Fibroblast of skin of back (primary cell): ENCODE measurements around the gene CACUL1.

Experiments
- DNase-seq: peaks from one replicate; pipeline ENCODE4 v3.0.0-alpha.2; 2013

The CACUL1 gene

DNA sequence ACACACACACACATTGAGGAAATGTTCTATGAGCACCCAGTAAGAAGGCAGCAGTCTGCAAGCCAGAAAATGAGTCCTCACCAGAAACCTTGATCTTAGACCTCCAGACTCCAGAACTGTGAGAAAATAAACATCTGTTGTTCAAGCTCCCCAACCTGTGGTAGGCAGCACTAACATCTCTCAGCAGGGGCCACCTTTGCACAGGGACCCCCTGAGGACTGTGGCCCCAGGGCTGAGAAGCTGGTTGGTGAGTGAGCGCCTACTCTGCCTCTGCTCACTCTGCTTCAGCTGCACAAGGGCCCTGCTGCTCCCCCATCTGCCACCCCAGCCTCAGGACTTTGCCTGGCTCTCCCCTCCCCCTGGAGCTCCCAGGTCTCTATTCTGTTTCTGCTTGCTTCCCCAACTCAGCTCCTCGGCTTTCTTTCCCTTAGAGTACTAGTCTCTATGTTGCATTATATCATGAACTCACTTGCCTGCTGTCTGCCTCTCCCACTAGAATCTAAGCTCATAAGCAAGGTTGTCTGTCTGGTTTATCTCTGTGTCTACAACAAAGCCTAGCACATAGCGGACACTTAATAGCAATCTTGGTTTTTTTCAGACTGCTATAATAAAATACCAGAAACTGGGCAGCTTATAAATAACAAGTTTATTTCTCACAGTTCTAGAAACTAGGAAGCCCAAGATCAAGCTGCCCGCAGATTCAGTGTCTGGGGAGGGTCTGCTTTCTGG is 118.9 kb downstream of the CACUL1 start:
- DNase-seq, result no peak

DNA sequence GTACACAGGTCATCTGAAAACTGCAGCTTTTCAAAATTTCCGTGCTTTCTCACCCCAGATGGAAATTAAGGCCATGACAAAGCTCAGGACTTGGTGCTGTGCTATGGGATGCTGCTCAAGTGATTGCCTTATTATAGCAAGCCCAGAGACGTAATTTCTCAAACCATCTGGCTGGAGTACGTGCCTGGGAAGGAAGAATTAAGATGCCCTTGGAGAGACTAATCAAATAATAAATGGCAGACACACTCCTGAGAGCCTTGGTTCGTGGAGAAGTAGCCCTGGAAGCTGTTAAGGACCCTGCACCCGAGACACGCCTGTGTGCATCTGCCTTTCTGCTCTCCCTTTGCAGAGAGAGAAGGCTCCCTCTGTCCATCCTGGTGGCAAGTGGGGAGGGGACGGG is 121.0 kb downstream of the CACUL1 start:
- DNase-seq, result no peak

DNA sequence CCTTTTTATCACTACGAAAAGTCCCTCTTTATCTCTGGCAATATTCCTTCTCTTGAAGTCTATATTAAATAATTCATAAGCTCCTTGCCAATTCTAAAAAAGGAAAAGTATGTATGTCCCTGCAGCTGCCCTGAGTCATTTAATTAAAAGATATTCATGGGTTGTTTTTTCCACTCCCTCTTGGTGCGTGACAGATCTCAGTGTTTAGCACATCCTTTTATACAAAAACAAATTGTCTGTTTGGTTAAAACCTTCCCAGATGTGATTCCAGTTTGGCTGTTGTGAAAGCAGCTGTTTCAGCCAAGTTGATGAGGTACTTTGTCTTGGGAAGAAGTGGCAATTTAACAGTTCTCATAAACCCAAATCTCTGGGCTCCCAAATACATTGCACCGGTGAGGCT is 125.6 kb downstream of the CACUL1 start:
- peak; percentile 66 for DNase-seq

DNA sequence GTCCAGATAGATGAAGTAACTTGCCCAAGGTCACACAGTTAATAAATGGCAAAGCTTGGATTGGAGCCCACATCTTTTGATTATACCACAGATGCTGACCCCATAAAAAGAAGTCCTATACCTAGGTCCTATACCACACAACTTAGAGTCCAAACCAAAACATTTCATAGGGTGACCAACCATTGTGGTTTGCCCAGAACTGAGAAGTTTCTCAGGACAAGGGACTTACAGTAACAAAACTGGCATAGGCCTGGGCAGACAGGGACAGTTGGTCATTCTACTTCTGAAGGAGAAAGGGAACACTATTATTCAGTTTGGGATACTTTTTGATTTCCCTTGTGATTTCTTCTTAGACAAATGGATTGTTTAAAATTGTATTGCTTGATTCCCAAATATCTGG is 126.4 kb downstream of the CACUL1 start:
- no peak for DNase-seq

DNA sequence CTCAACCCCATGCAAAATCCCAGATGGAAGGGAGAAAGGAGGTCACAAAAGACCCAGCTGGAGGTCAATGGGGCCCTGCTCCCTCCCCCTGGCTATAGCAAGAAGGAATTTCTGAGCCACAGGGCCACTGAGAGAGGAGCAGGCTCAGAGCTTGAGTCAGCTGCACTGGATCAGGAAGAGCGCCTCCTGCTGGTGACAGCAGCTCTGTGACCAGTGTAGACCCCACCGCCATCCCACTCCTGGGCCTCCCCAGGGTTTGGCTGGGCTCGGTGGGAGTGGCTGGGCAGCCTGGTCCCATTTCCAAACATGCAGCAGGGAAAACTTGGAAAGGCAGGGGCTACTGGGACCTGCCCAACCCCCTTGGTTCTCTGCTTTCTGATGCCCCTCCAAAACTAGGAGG is 127.8 kb downstream of the CACUL1 start:
- no peak for DNase-seq
